Panc1 (cell line): ENCODE data around the gene NOXA1. TPM values are rescaled to one million over a fixed set of nuclear protein-coding genes. Genes with fewer than 3 reads are reported as not detected.

ENCODE experiments used
- ATAC-seq: fragments of 200-7000 bp; cut with Tn5 transposase; 2 replicates; pipeline ENCODE4 v1.9.1; 2020; ENCODE audit warnings: mild to moderate bottlenecking, moderate library complexity
- BruUV-seq: library from RNA; stranded (reverse); fragments of 400-500 nt; replicated peaks from 2 replicates; lab custom pipeline; 2021; lab: Mats Ljungman, UMichigan
- CTCF ChIA-PET: fragments of 300-600 bp; sonication (Branson Sonifier 250); formaldehyde crosslinking; loops from one replicate; lab custom pipeline; 2022; ENCODE audit warnings: antibody characterized with exemption; lab: Charles Lee
- POLR2A ChIA-PET: fragments of 300-600 bp; sonication (Branson Sonifier 250); formaldehyde crosslinking; loops from one replicate; lab custom pipeline; 2022; ENCODE audit warnings: antibody characterized with exemption; lab: Charles Lee
- DNase-seq: peaks from one replicate; pipeline ENCODE4 v3.0.0-alpha.2; 2010; ENCODE audit warnings: low read depth, low spot score
- H3K27ac ChIP-seq: 2 replicates; pipeline ENCODE4 v1.5.1; 2011; ENCODE audit warnings: mild to moderate bottlenecking, low read length, inconsistent platforms
- H3K27me3 ChIP-seq: fragments of 200-500 bp; sonication (Bioruptor generic); 2 replicates; pipeline ENCODE4 v1.6.0; 2014; ENCODE audit warnings: low read length, inconsistent platforms; ENCODE audit not compliant: control insufficient read depth, insufficient read depth
- H3K36me3 ChIP-seq: fragments of 200-500 bp; sonication (Bioruptor generic); 2 replicates; pipeline ENCODE4 v1.5.1; 2014; ENCODE audit warnings: inconsistent platforms, mild to moderate bottlenecking, low read length, moderate library complexity; ENCODE audit not compliant: control insufficient read depth, insufficient read depth
- H3K4me1 ChIP-seq: 2 replicates; pipeline ENCODE4 v1.5.1; 2011; ENCODE audit warnings: inconsistent platforms, mild to moderate bottlenecking, low read length, moderate library complexity; ENCODE audit not compliant: control insufficient read depth, insufficient read depth
- H3K4me3 ChIP-seq, 2 experiments: 2 replicates each; pipeline ENCODE4 v1.5.1; 2011 to 2012; ENCODE audit warnings: low read depth in 2 of 2, low read length in 2 of 2, mild to moderate bottlenecking in 2 of 2, inconsistent platforms in 1 of 2, moderate library complexity in 1 of 2
- H3K9me3 ChIP-seq: fragments of 200-500 bp; sonication (Bioruptor generic); 2 replicates; pipeline ENCODE4 v1.5.1; 2014; ENCODE audit warnings: low read depth, mild to moderate bottlenecking, inconsistent platforms, low read length, moderate library complexity; ENCODE audit not compliant: control insufficient read depth, insufficient read depth
- CTCF ChIP-seq: fragments of 450-650 bp; IDR thresholded peaks from 2 replicates; pipeline ENCODE4 v1.5.1; 2017; ENCODE audit warnings: mild to moderate bottlenecking
- POLR2AphosphoS5 ChIP-seq: IDR thresholded peaks from 2 replicates; pipeline ENCODE4 v1.6.1; 2012; ENCODE audit warnings: mild to moderate bottlenecking, low read depth, low read length, moderate library complexity
- SIN3A ChIP-seq: IDR thresholded peaks from 2 replicates; pipeline ENCODE4 v1.6.1; 2012; ENCODE audit warnings: low read depth, mild to moderate bottlenecking, low read length, moderate library complexity, borderline replicate concordance; ENCODE audit not compliant: insufficient read depth
- TCF7L2 ChIP-seq: IDR thresholded peaks from 2 replicates; pipeline ENCODE4 v1.6.1; 2011; ENCODE audit warnings: mild to moderate bottlenecking, low read depth, low read length, inconsistent platforms
- in situ Hi-C: cut with HindIII; loops from 2 replicates; pipeline ENCODE4 v1.10.0; 2016; ENCODE audit warnings: low sequenced_read_pairs, low pct_unique_long_range_greater_than_20kb
- intact Hi-C: fragments of 100-400 bp; cut with micrococcal nuclease; formaldehyde crosslinking; loops from one replicate; pipeline ENCODE4 v1.10.0; 2022; ENCODE audit not compliant: unreplicated experiment
- total RNA-seq: library from RNA; stranded (reverse); gene quantifications from one replicate; pipeline ENCODE4 v1.2.1, GENCODE V29; 2021; ENCODE audit not compliant: unreplicated experiment
- TF ChIP-seq, protein P1 (sequence below), 2 experiments: IDR thresholded peaks; 2 replicates each; pipeline ENCODE4 v1.6.1; 2011 to 2012; ENCODE audit warnings: low read depth in 2 of 2, control low read depth in 1 of 2, low read length in 1 of 2, mild to moderate bottlenecking in 1 of 2, moderate library complexity in 1 of 2; ENCODE audit not compliant: insufficient read depth in 1 of 2

NOXA1 gene
- total RNA-seq, 1 experiment from 2014 or later, result 3.7 TPM

GRCh38 chr9:137423514-137424291 is 510 bp downstream of the NOXA1 start:
- Histone ChIP-seq H3K27ac (peak overlapping the region; percentile 29; the same call in 1 of the 2 replicates), H3K4me3 (peak overlapping the region; percentile 54 to 59), H3K36me3 (peaks cover 4% of the 10 kb centered on the region; the same call in 1 of the 2 replicates), H3K27me3 (no peaks in the 10 kb centered on the region), H3K4me1 (peaks cover 6% of the 10 kb centered on the region), H3K9me3 (no peaks in the 10 kb centered on the region)
- in situ Hi-C loops, result no loop called here
- POLR2A ChIA-PET, result no interaction called here
- DNase-seq (no peak), ATAC-seq (peak; percentile 60)
- intact Hi-C loops, result loop anchor here (10.0 kb wide), 1 partner anchor 129 kb away; no protein-coding TSS in a partner anchor
- peak; percentile 67 for TF ChIP-seq CTCF
- no peak for TF ChIP-seq POLR2AphosphoS5
- BruUV-seq, result no TSS peak
- CTCF ChIA-PET, result interaction anchor here (0.5 to 1.4 kb wide), 2 partner anchors 11 to 278 kb away, joined by 4 to 8 read pairs; no protein-coding TSS in a partner anchor

DNA sequence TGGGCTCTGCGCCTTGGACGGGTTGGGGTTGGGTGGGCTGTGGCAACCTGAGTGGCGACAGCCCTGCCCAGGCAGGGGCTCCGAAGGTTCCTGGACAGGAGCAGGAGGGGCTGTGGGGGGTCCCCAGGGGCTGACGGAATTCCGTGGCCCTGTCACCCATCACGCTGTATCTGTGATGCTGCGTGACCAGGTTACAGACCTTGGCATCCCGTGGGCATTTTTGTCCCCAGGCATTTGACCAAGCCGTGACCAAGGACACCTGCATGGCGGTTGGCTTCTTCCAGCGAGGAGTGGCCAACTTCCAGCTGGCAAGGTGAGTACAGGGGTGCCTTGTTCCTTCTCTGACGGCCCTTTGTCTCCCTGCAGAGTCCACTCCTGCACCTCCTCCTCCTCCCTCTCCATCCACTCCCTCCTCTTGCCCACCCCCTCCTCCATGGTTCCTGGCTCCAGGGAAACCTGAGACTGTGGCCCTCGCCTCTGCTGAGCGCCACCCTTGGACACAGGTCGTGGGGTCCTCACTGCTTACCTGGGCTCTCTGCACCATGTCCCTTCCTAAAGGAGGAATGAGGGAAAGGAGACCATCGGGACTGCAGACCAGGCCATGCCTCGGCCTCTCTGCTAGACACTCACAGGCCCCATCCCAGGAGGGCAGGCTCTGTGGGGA is 3.0 kb downstream of the NOXA1 start:
- no peaks in the 10 kb centered on the region for H3K27me3 ChIP-seq
- DNase-seq, result no peak
- no peak overlapping the region for H3K27ac ChIP-seq
- no peak overlapping the region for H3K4me3 ChIP-seq
- TF ChIP-seq POLR2AphosphoS5, result no peak
- intact Hi-C loops, result loop anchor here (10.0 kb wide), 1 partner anchor 131 kb away; no protein-coding TSS in a partner anchor
- H3K36me3 ChIP-seq, result peaks cover 4% of the 10 kb centered on the region; the same call in 1 of the 2 replicates
- H3K4me1 ChIP-seq, result peaks cover 11% of the 10 kb centered on the region
- no TSS peak for BruUV-seq
- in situ Hi-C loops, result no loop called here
- ChIA-PET CTCF (no interaction called here), POLR2A (no interaction called here)
- no peaks in the 10 kb centered on the region for H3K9me3 ChIP-seq
- no peak for ATAC-seq

DNA sequence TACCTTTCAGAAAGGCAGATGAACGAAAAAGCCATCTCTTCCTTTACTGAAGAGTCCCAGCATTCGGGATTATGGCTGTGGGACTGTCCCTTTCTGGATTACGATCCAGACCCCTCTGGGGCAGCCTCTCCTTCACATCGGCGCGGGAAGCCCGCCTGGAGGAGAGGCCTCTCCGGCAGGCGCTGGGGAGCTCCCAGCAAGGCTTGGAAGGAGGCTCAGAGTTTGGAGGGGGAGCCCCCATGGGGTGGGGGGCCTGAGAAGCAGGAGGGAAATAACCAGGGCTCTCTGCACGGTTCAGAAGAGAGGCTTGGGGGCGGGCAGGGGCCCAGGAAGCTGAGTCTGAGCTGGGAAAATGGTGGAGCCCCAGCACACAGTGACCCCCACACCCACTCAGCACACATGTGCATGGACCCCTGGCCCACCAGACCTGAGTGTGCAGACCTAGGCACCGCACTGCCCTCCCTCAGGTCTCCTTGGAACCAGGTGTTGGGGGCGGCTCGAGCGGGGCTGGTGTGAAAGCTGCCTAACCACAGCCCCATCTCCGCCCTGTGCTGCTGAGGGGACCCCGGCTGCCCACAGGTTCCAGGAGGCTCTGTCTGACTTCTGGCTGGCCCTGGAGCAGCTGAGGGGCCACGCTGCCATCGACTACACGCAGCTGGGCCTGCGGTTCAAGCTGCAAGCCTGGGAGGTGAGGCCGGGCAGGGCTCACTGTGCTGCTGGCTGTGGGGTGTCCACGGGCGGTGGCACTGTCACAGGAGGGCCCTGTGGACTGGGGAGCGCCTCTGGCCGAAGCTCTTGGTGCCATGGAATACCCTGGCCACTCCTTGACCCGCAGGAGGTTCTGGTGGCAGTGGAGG is 4.5 kb downstream of the NOXA1 start:
- no peaks in the 10 kb centered on the region for H3K27me3 ChIP-seq
- H3K4me3 ChIP-seq, result no peak overlapping the region
- DNase-seq (no peak), ATAC-seq (no peak)
- H3K27ac ChIP-seq, result no peak overlapping the region
- ChIA-PET CTCF (interaction anchor here (0.5 kb wide), 1 partner anchor 14 kb away, joined by 6 read pairs; no protein-coding TSS in a partner anchor), POLR2A (no interaction called here)
- no peaks in the 10 kb centered on the region for H3K9me3 ChIP-seq
- peaks cover 7% of the 10 kb centered on the region for H3K4me1 ChIP-seq
- intact Hi-C loops (loop anchor here (10.0 kb wide), 1 partner anchor 133 kb away; no protein-coding TSS in a partner anchor), in situ Hi-C loops (no loop called here)
- BruUV-seq, result no TSS peak
- TF ChIP-seq POLR2AphosphoS5 (no peak), TCF7L2 (no peak), CTCF (no peak), SIN3A (no peak)
- TF ChIP-seq, protein P1, sequence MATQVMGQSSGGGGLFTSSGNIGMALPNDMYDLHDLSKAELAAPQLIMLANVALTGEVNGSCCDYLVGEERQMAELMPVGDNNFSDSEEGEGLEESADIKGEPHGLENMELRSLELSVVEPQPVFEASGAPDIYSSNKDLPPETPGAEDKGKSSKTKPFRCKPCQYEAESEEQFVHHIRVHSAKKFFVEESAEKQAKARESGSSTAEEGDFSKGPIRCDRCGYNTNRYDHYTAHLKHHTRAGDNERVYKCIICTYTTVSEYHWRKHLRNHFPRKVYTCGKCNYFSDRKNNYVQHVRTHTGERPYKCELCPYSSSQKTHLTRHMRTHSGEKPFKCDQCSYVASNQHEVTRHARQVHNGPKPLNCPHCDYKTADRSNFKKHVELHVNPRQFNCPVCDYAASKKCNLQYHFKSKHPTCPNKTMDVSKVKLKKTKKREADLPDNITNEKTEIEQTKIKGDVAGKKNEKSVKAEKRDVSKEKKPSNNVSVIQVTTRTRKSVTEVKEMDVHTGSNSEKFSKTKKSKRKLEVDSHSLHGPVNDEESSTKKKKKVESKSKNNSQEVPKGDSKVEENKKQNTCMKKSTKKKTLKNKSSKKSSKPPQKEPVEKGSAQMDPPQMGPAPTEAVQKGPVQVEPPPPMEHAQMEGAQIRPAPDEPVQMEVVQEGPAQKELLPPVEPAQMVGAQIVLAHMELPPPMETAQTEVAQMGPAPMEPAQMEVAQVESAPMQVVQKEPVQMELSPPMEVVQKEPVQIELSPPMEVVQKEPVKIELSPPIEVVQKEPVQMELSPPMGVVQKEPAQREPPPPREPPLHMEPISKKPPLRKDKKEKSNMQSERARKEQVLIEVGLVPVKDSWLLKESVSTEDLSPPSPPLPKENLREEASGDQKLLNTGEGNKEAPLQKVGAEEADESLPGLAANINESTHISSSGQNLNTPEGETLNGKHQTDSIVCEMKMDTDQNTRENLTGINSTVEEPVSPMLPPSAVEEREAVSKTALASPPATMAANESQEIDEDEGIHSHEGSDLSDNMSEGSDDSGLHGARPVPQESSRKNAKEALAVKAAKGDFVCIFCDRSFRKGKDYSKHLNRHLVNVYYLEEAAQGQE (IDR thresholded peaks at IDR 0.05; ENCODE audit: insufficient read depth in 1 of 2, low read depth in 2 of 2, low read length in 1 of 2), result no peak
- H3K36me3 ChIP-seq, result peaks cover under 1% of the 10 kb centered on the region; the same call in 1 of the 2 replicates
